A549 (cell line): ENCODE measurements around the gene HYOU1. TPM values are rescaled to one million over a fixed set of nuclear protein-coding genes. Genes with fewer than 3 reads are reported as not detected.

Experiments used
- ATAC-seq, 2 experiments: fragments of 200-7000 bp in 1 of 2; fragments of >200 bp in 1 of 2; cut with Nextera tagmentation in 1 of 2; cut with Tn5 transposase in 1 of 2; 3 replicates each; pipeline versions ENCODE4 v1.8.0 to v1.9.1; 2018 to 2020; ENCODE audit warnings: mild to moderate bottlenecking in 1 of 2, moderate library complexity in 1 of 2
- CTCF ChIA-PET: fragments of 300-600 bp; sonication (Branson Sonifier 250); formaldehyde crosslinking; extraction: SDS; loops from one replicate; lab custom pipeline; 2021; ENCODE audit warnings: antibody characterized with exemption, inconsistent platforms; lab: Yijun Ruan, JAX
- POLR2A ChIA-PET: fragments of 350-600 bp; formaldehyde crosslinking; extraction: SDS; loops from one replicate; lab custom pipeline; 2021; ENCODE audit warnings: antibody characterized with exemption, inconsistent platforms; lab: Yijun Ruan, JAX
- DNase-seq, 2 experiments: peaks; one replicate each; pipeline versions ENCODE4 v3.0.0 to v3.0.0-alpha.2; 2011 to 2016; ENCODE audit warnings: low read depth in 1 of 2, low spot score in 1 of 2
- FAIRE-seq: peaks from 2 replicates; lab custom pipeline; 2011; peaks lifted over from hg19 to GRCh38; lab: Jason Lieb, UNC
- H3K27ac ChIP-seq, 2 experiments: fragments of >200 bp; sonication (Bioruptor Twin); formaldehyde crosslinking; 3 replicates each; pipeline ENCODE4 v1.5.1; 2016 to 2017
- H3K4me1 ChIP-seq: fragments of >200 bp; sonication (Bioruptor Twin); formaldehyde crosslinking; 3 replicates; pipeline ENCODE4 v1.6.1; 2016
- H3K4me2 ChIP-seq: fragments of >200 bp; sonication (Bioruptor Twin); formaldehyde crosslinking; 3 replicates; pipeline ENCODE4 v1.6.1; 2016
- H3K4me3 ChIP-seq: fragments of >200 bp; sonication (Bioruptor Twin); formaldehyde crosslinking; 3 replicates; pipeline ENCODE4 v1.5.1; 2016
- H3K9me3 ChIP-seq: fragments of >200 bp; sonication (Bioruptor Twin); formaldehyde crosslinking; 3 replicates; pipeline ENCODE4 v1.6.1; 2016
- BHLHE40 ChIP-seq: IDR thresholded peaks from 2 replicates; pipeline ENCODE4 v1.6.1; 2012; ENCODE audit warnings: low read depth, low read length, inconsistent platforms
- E2F6 ChIP-seq: IDR thresholded peaks from 2 replicates; pipeline ENCODE4 v1.6.1; 2012; ENCODE audit warnings: low read depth, borderline replicate concordance
- ELK1 ChIP-seq: fragments of 150-350 bp; IDR thresholded peaks from 2 replicates; pipeline ENCODE4 v1.6.1; 2014; ENCODE audit warnings: low read depth, mild to moderate bottlenecking, low read length
- FOSL2 ChIP-seq, 2 experiments: fragments of 450-650 bp in 1 of 2; fragments of >200 bp in 1 of 2; sonication (Bioruptor Twin) in 1 of 2; formaldehyde crosslinking; IDR thresholded peaks; 2 replicates each; pipeline versions ENCODE4 v1.5.0 to v1.6.1; 2016 to 2020; ENCODE audit warnings: mild to moderate bottlenecking in 1 of 2, moderate library complexity in 1 of 2
- GATA3 ChIP-seq: IDR thresholded peaks from 2 replicates; pipeline ENCODE4 v1.6.1; 2012; ENCODE audit warnings: borderline replicate concordance
- HOXB5 ChIP-seq: fragments of 250-450 bp; sonication (Bioruptor Pico); IDR thresholded peaks from 2 replicates; pipeline ENCODE4 v1.5.0; 2020; ENCODE audit warnings: mild to moderate bottlenecking, moderate library complexity
- JUNB ChIP-seq: fragments of >200 bp; sonication (Bioruptor Twin); formaldehyde crosslinking; IDR thresholded peaks from 2 replicates; pipeline ENCODE4 v1.6.1; 2016
- KDM5A ChIP-seq: fragments of 200-600 bp; sonication (generic); IDR thresholded peaks from 2 replicates; pipeline ENCODE4 v1.6.1; 2016; ENCODE audit warnings: antibody characterized with exemption, mild to moderate bottlenecking
- MAFK ChIP-seq: fragments of 450-650 bp; IDR thresholded peaks from 2 replicates; pipeline ENCODE4 v1.6.1; 2014; ENCODE audit not compliant: partially characterized antibody
- MYC ChIP-seq: IDR thresholded peaks from 2 replicates; pipeline ENCODE4 v1.6.1; 2012; ENCODE audit warnings: mild to moderate bottlenecking, inconsistent platforms, low read length, improper control_type of control experiment, borderline replicate concordance
- NPAS2 ChIP-seq: fragments of 250-450 bp; sonication (Bioruptor Pico); IDR thresholded peaks from 2 replicates; pipeline ENCODE4 v1.8.0; 2022; ENCODE audit warnings: mild to moderate bottlenecking, moderate library complexity, borderline replicate concordance
- NR3C1 ChIP-seq: fragments of >200 bp; sonication (Bioruptor Twin); formaldehyde crosslinking; IDR thresholded peaks from 3 replicates; pipeline ENCODE4 v1.6.1; 2017
- PHF8 ChIP-seq: fragments of 200-600 bp; sonication (generic); IDR thresholded peaks from 2 replicates; pipeline ENCODE4 v1.6.1; 2016; ENCODE audit warnings: low read depth, mild to moderate bottlenecking, antibody characterized with exemption, moderate library complexity, borderline replicate concordance
- RCOR1 ChIP-seq: fragments of 150-350 bp; IDR thresholded peaks from 2 replicates; pipeline ENCODE4 v1.6.1; 2014; ENCODE audit warnings: antibody characterized with exemption, low read length, low read depth
- SMC3 ChIP-seq: fragments of >200 bp; sonication (Bioruptor Twin); formaldehyde crosslinking; IDR thresholded peaks from 3 replicates; pipeline ENCODE4 v1.6.1; 2018; ENCODE audit warnings: inconsistent platforms
- ZC3H11A ChIP-seq: fragments of 450-650 bp; IDR thresholded peaks from 2 replicates; pipeline ENCODE4 v1.6.1; 2014; ENCODE audit warnings: antibody characterized with exemption, mild to moderate bottlenecking
- ZFP36 ChIP-seq: fragments of 450-650 bp; IDR thresholded peaks from 2 replicates; pipeline ENCODE4 v1.6.1; 2014; ENCODE audit warnings: borderline replicate concordance; ENCODE audit not compliant: partially characterized antibody
- ZNF302 ChIP-seq: fragments of 250-450 bp; sonication (Bioruptor Pico); IDR thresholded peaks from 2 replicates; pipeline ENCODE4 v1.9.0; 2021; ENCODE audit warnings: inconsistent platforms, mild to moderate bottlenecking, moderate library complexity
- WGBS: methylation state at CpG from one replicate; pipeline ENCODE4 v1.1.6; 2017; ENCODE audit errors: missing lambda C conversion rate; 5-methylcytosine and 5-hydroxymethylcytosine counted together
- polyA plus RNA-seq, 4 experiments: library from polyadenylated mRNA; depleted of rRNA in 3 of 4; stranded (reverse); fragments of >200 nt; fragmentation: RNase III in 1 of 4; extraction: RNeasy Plus Mini Kit Qiagen cat#74134 plus additional on column Dnase treatment in 1 of 4; gene quantifications; 2 replicates in 3 of 4; 3 replicates in 1 of 4; pipeline ENCODE4 v1.2.3, GENCODE V29; 2011 to 2017
- TF ChIP-seq, protein P1 (sequence below): fragments of 250-450 bp; sonication (Bioruptor Pico); IDR thresholded peaks from 2 replicates; pipeline ENCODE4 v1.5.0; 2021; ENCODE audit warnings: mild to moderate bottlenecking, moderate library complexity, borderline replicate concordance
- TF ChIP-seq, protein P2 (sequence below): IDR thresholded peaks from 2 replicates; pipeline ENCODE4 v1.6.1; 2012
- TF ChIP-seq, protein P3 (sequence below): fragments of 250-450 bp; sonication (Bioruptor Pico); IDR thresholded peaks from 2 replicates; pipeline ENCODE4 v1.5.0; 2020; ENCODE audit warnings: low read depth, mild to moderate bottlenecking, moderate library complexity

HYOU1 gene
- polyA plus RNA-seq, 2 of the 4 experiments (the other 2 are of a cell fraction) = 44.8 to 83.1 TPM

DNA sequence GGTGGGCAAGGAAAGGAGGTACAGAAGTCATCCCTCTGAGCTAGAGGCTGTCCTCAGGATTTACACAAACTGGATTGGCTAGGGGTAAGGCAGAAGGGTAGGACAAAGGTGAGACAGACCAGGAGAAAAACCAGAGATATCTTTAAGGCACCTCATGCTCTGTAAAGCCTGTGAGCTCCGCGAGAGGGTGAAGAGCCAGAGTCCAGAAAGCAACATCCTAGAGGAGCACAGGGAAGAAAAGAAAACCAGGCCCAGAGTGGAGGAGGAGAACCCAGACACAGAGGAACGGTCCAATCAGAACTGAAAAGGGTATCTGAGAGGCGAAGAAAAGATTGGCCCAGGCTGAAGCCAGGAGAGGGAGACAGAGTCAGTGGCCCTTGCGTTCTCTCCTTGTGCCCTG lies 31.5 kb downstream of the HYOU1 start:
- POLR2A ChIA-PET = no interaction called here
- TF ChIP-seq MAFK (no peak), SMC3 (no peak), FOSL2 (IDR thresholded peaks at IDR 0.05) (no peak), FOSL2 (CRISPR knock-in tag; IDR thresholded peaks at IDR 0.05) (no peak)
- TF ChIP-seq, protein P1, sequence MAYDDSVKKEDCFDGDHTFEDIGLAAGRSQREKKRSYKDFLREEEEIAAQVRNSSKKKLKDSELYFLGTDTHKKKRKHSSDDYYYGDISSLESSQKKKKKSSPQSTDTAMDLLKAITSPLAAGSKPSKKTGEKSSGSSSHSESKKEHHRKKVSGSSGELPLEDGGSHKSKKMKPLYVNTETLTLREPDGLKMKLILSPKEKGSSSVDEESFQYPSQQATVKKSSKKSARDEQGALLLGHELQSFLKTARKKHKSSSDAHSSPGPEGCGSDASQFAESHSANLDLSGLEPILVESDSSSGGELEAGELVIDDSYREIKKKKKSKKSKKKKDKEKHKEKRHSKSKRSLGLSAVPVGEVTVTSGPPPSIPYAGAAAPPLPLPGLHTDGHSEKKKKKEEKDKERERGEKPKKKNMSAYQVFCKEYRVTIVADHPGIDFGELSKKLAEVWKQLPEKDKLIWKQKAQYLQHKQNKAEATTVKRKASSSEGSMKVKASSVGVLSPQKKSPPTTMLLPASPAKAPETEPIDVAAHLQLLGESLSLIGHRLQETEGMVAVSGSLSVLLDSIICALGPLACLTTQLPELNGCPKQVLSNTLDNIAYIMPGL (CRISPR knock-in tag) = no peak
- H3K4me1 ChIP-seq = peaks cover 28% of the 10 kb centered on the region

DNA sequence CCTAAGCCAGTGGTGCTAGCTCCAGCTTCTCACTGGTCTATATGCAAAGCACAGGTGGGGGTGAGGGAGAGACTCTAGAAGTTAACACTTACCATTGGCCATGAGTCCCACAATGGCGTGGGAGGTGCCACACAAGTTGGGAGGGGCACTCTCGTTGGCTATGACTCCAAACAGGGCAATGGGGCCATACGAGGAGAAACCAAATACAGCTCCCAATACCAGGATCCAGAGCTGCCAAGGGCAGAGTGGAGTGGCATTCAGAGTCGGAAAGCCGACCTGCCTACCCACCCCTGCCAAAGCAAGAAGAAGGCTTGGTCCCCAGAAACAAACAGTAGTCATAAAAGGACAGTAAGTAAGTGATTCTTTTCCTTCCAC lies 31.9 kb downstream of the HYOU1 start:
- FAIRE-seq = no peak
- POLR2A ChIA-PET = no interaction called here
- 74% methylated on average over 5 of the region's 5 CpGs for WGBS
- no peak overlapping the region for H3K4me3 ChIP-seq
- no peak overlapping the region for H3K27ac ChIP-seq
- H3K4me1 ChIP-seq = peaks cover 32% of the 10 kb centered on the region
- ATAC-seq = no peak
- TF ChIP-seq NR3C1 (no peak), BHLHE40 (no peak), MAFK (no peak), NPAS2 (no peak), MYC (no peak), ELK1 (no peak), ZFP36 (no peak), ZNF302 (CRISPR knock-in tag) (no peak), RCOR1 (no peak), KDM5A (no peak), ZC3H11A (no peak), E2F6 (no peak), HOXB5 (CRISPR knock-in tag) (no peak), JUNB (no peak), FOSL2 (IDR thresholded peaks at IDR 0.05) (no peak), FOSL2 (CRISPR knock-in tag; IDR thresholded peaks at IDR 0.05) (no peak), GATA3 (no peak), PHF8 (no peak)
- TF ChIP-seq, protein P2, sequence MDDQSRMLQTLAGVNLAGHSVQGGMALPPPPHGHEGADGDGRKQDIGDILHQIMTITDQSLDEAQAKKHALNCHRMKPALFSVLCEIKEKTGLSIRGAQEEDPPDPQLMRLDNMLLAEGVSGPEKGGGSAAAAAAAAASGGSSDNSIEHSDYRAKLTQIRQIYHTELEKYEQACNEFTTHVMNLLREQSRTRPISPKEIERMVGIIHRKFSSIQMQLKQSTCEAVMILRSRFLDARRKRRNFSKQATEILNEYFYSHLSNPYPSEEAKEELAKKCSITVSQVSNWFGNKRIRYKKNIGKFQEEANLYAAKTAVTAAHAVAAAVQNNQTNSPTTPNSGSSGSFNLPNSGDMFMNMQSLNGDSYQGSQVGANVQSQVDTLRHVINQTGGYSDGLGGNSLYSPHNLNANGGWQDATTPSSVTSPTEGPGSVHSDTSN = no peak
- TF ChIP-seq, protein P3, sequence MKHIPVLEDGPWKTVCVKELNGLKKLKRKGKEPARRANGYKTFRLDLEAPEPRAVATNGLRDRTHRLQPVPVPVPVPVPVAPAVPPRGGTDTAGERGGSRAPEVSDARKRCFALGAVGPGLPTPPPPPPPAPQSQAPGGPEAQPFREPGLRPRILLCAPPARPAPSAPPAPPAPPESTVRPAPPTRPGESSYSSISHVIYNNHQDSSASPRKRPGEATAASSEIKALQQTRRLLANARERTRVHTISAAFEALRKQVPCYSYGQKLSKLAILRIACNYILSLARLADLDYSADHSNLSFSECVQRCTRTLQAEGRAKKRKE (CRISPR knock-in tag) = no peak
- CTCF ChIA-PET = interaction anchor here (0.8 to 1.4 kb wide), 2 partner anchors 18 to 31 kb away, joined by 4 read pairs; partner anchors contain the start of gene HYOU1
- no peaks in the 10 kb centered on the region for H3K9me3 ChIP-seq
- DNase-seq = no peak
- no peak overlapping the region for H3K4me2 ChIP-seq

More for the DNA sequence above, 31.5 kb downstream of the HYOU1 start:
- H3K4me3 ChIP-seq = no peak overlapping the region
- FAIRE-seq (no peak), ATAC-seq (no peak), DNase-seq (no peak)
- H3K9me3 ChIP-seq = no peaks in the 10 kb centered on the region
- no peak overlapping the region for H3K4me2 ChIP-seq
- 93% methylated on average over 5 of the region's 5 CpGs for WGBS
- CTCF ChIA-PET = interaction anchor here (0.8 to 1.4 kb wide), 2 partner anchors 18 to 31 kb away, joined by 4 read pairs; partner anchors contain the start of gene HYOU1
- H3K27ac ChIP-seq = no peak overlapping the region
